H1 (cell line): ENCODE measurements around the gene TRDN. TPM values are rescaled to one million over a fixed set of nuclear protein-coding genes. Genes with fewer than 3 reads are reported as not detected.

Source experiments
- CTCF ChIA-PET: fragments of 300-600 bp; sonication (Branson Sonifier 250); formaldehyde crosslinking; loops from one replicate; lab custom pipeline; 2021; ENCODE audit not compliant: partially characterized antibody; lab: Charles Lee
- POLR2A ChIA-PET: fragments of 300-600 bp; sonication (Branson Sonifier 250); formaldehyde crosslinking; loops from one replicate; lab custom pipeline; 2021; ENCODE audit warnings: inconsistent platforms; ENCODE audit not compliant: partially characterized antibody; lab: Charles Lee
- DNase-seq, 2 experiments: peaks; one replicate each; pipeline versions ENCODE4 v3.0.0 to v3.0.0-alpha.2; 2010 to 2022; ENCODE audit warnings: low spot score in 2 of 2, low read depth in 1 of 2, mixed read lengths in 1 of 2
- FAIRE-seq: peaks from 2 replicates; lab custom pipeline; 2011; peaks lifted over from hg19 to GRCh38; lab: Jason Lieb, UNC
- H2AFZ ChIP-seq: 2 replicates; pipeline ENCODE4 v1.8.1; 2012; ENCODE audit warnings: low read length, inconsistent platforms
- H2AK5ac ChIP-seq: 2 replicates; pipeline ENCODE4 v1.6.1; 2013; ENCODE audit warnings: low read depth, low read length
- H2BK120ac ChIP-seq: replicated peaks from 2 replicates; pipeline ENCODE3; 2013; ENCODE audit warnings: low read depth, low read length, inconsistent platforms
- H2BK12ac ChIP-seq: 2 replicates; pipeline ENCODE4 v1.6.1; 2013; ENCODE audit warnings: low read depth, low read length
- H2BK15ac ChIP-seq: 2 replicates; pipeline ENCODE4 v1.6.1; 2013; ENCODE audit warnings: low read length
- H2BK20ac ChIP-seq: 2 replicates; pipeline ENCODE4 v1.6.1; 2013; ENCODE audit warnings: low read length
- H2BK5ac ChIP-seq: 2 replicates; pipeline ENCODE4 v1.6.1; 2013; ENCODE audit warnings: low read depth, low read length
- H3K14ac ChIP-seq: 2 replicates; pipeline ENCODE4 v1.6.1; 2013; ENCODE audit warnings: inconsistent platforms; ENCODE audit not compliant: insufficient read length
- H3K18ac ChIP-seq: 2 replicates; pipeline ENCODE4 v1.6.1; 2013; ENCODE audit warnings: low read length; ENCODE audit errors: extremely low read depth
- H3K23ac ChIP-seq: 2 replicates; pipeline ENCODE4 v1.6.1; 2013; ENCODE audit warnings: inconsistent platforms; ENCODE audit not compliant: insufficient read length
- H3K23me2 ChIP-seq: 2 replicates; pipeline ENCODE4 v1.6.1; 2013; ENCODE audit warnings: low read depth, low read length
- H3K27ac ChIP-seq: 2 replicates; pipeline ENCODE4 v1.6.1; 2011; ENCODE audit warnings: low read depth, low read length, inconsistent platforms
- H3K27me3 ChIP-seq, 4 experiments: replicated peaks in 1 of 4; 1 replicate in 1 of 4; 2 replicates in 3 of 4; pipeline versions ENCODE4 v1.6.1 to v1.8.1; 2011 to 2013; ENCODE audit warnings: low read length in 3 of 4, mild to moderate bottlenecking in 3 of 4, inconsistent platforms in 2 of 4, mixed read lengths in 2 of 4, moderate library complexity in 1 of 4; ENCODE audit not compliant: control insufficient read depth in 3 of 4, insufficient read depth in 3 of 4; ENCODE audit errors: extremely low read depth in 1 of 4
- H3K36me3 ChIP-seq, 4 experiments: 2 replicates each; pipeline versions ENCODE4 v1.6.1 to v1.8.1; 2011 to 2013; ENCODE audit warnings: mild to moderate bottlenecking in 4 of 4, low read length in 3 of 4, moderate library complexity in 2 of 4, control low read depth in 1 of 4, inconsistent platforms in 1 of 4; ENCODE audit not compliant: insufficient read depth in 4 of 4, control insufficient read depth in 2 of 4
- H3K4ac ChIP-seq: replicated peaks from 2 replicates; pipeline ENCODE3; 2013; ENCODE audit warnings: low read length, low read depth, mixed read lengths, inconsistent platforms; ENCODE audit not compliant: insufficient read length
- H3K4me1 ChIP-seq, 4 experiments: replicated peaks in 1 of 4; 1 replicate in 1 of 4; 2 replicates in 3 of 4; pipeline versions ENCODE4 v1.6.1 to v1.8.1; 2011 to 2013; ENCODE audit warnings: low read length in 3 of 4, inconsistent platforms in 2 of 4, mixed read lengths in 1 of 4; ENCODE audit not compliant: insufficient read depth in 4 of 4, control insufficient read depth in 3 of 4
- H3K4me2 ChIP-seq, 2 experiments: 2 replicates each; pipeline versions ENCODE4 v1.6.1 to v1.8.1; 2011 to 2013; ENCODE audit warnings: low read depth in 2 of 2, low read length in 2 of 2, control low read depth in 1 of 2, inconsistent platforms in 1 of 2, mild to moderate bottlenecking in 1 of 2; ENCODE audit not compliant: insufficient read depth in 1 of 2
- H3K4me3 ChIP-seq, 4 experiments: fragments of 200-600, 300-600 bp in 1 of 4; sonication (generic), shearing (Covaris generic), sonication (Bioruptor Twin) in 1 of 4; 2 replicates each; pipeline versions ENCODE4 v1.5.1 to v1.8.1; 2011 to 2016; ENCODE audit warnings: low read length in 4 of 4, low read depth in 3 of 4, control low read depth in 2 of 4, inconsistent platforms in 2 of 4, mild to moderate bottlenecking in 2 of 4, mixed read lengths in 1 of 4, moderate library complexity in 1 of 4; ENCODE audit not compliant: insufficient read depth in 2 of 4; ENCODE audit errors: extremely low read depth in 1 of 4
- H3K56ac ChIP-seq: replicated peaks from 2 replicates; pipeline ENCODE3; 2013; ENCODE audit warnings: low read depth, mild to moderate bottlenecking, mixed read lengths, low read length, inconsistent platforms; ENCODE audit not compliant: insufficient read length
- H3K79me1 ChIP-seq: 2 replicates; pipeline ENCODE4 v1.6.1; 2013; ENCODE audit warnings: low read depth, low read length, control low read depth
- H3K79me2 ChIP-seq, 2 experiments: 2 replicates each; pipeline versions ENCODE4 v1.6.1 to v1.8.1; 2012 to 2013; ENCODE audit warnings: low read length in 2 of 2, mild to moderate bottlenecking in 2 of 2, inconsistent platforms in 1 of 2; ENCODE audit not compliant: insufficient read depth in 2 of 2, control insufficient read depth in 1 of 2
- H3K9ac ChIP-seq, 4 experiments: replicated peaks in 1 of 4; 1 replicate in 1 of 4; 2 replicates in 3 of 4; pipeline versions ENCODE4 v1.6.1 to v1.8.1; 2011 to 2013; ENCODE audit warnings: low read depth in 3 of 4, low read length in 3 of 4, control low read depth in 2 of 4, mild to moderate bottlenecking in 2 of 4, moderate library complexity in 2 of 4, inconsistent platforms in 1 of 4; ENCODE audit errors: extremely low read depth in 1 of 4
- H3K9me3 ChIP-seq, 2 experiments: 2 replicates each; pipeline versions ENCODE4 v1.6.1 to v1.8.1; 2012 to 2013; ENCODE audit warnings: mild to moderate bottlenecking in 2 of 2, moderate library complexity in 2 of 2, control low read depth in 1 of 2, inconsistent platforms in 1 of 2, low read depth in 1 of 2, low read length in 1 of 2, mixed read lengths in 1 of 2; ENCODE audit not compliant: insufficient read depth in 2 of 2
- H4K20me1 ChIP-seq, 2 experiments: replicated peaks in 1 of 2; 2 replicates each; pipeline versions ENCODE3 to v1.8.1; 2011 to 2013; ENCODE audit warnings: inconsistent platforms in 2 of 2, low read length in 2 of 2, mild to moderate bottlenecking in 1 of 2; ENCODE audit not compliant: insufficient read depth in 2 of 2, control insufficient read depth in 1 of 2
- H4K5ac ChIP-seq: 2 replicates; pipeline ENCODE4 v1.6.1; 2013; ENCODE audit warnings: low read length, low read depth, mixed read lengths, inconsistent platforms; ENCODE audit not compliant: insufficient read length
- H4K8ac ChIP-seq: 2 replicates; pipeline ENCODE4 v1.8.0; 2013; ENCODE audit warnings: mild to moderate bottlenecking, moderate library complexity, low read length, inconsistent platforms; ENCODE audit not compliant: insufficient read depth; ENCODE audit errors: extremely low read depth
- H4K91ac ChIP-seq: replicated peaks from 2 replicates; pipeline ENCODE3; 2013; ENCODE audit warnings: low read length, mixed read lengths, inconsistent platforms; ENCODE audit not compliant: insufficient read length
- ASH2L ChIP-seq: fragments of 200-600, 300-600 bp; sonication (generic); IDR thresholded peaks from one replicate; pipeline ENCODE4 v1.7.1; 2017; ENCODE audit warnings: low read length
- BCL11A ChIP-seq, 2 experiments: IDR thresholded peaks; one replicate each; pipeline ENCODE4 v1.6.1; 2011; ENCODE audit warnings: low read depth in 2 of 2, low read length in 2 of 2, mild to moderate bottlenecking in 2 of 2
- CHD1 ChIP-seq: IDR thresholded peaks from 2 replicates; pipeline ENCODE4 v1.6.1; 2012; ENCODE audit warnings: low read depth, low read length, improper control_type of control experiment
- CREB1 ChIP-seq: IDR thresholded peaks from 2 replicates; pipeline ENCODE4 v1.6.1; 2012; ENCODE audit warnings: inconsistent platforms
- EP300 ChIP-seq, 2 experiments: IDR thresholded peaks; 1 replicate in 1 of 2; 2 replicates in 1 of 2; pipeline ENCODE4 v1.6.1; 2011 to 2012; ENCODE audit warnings: low read depth in 2 of 2, low read length in 2 of 2, mild to moderate bottlenecking in 2 of 2, borderline replicate concordance in 1 of 2, inconsistent platforms in 1 of 2, moderate library complexity in 1 of 2
- EZH2 ChIP-seq: fragments of 200-600 bp; sonication (generic); IDR thresholded peaks from 2 replicates; pipeline ENCODE4 v1.7.1; 2012; ENCODE audit warnings: low read depth, mild to moderate bottlenecking, moderate library complexity, low read length, inconsistent platforms; ENCODE audit not compliant: severe bottlenecking
- POLR2AphosphoS5 ChIP-seq: IDR thresholded peaks from 2 replicates; pipeline ENCODE4 v1.6.1; 2011; ENCODE audit warnings: low read depth, low read length
- RAD21 ChIP-seq, 2 experiments: IDR thresholded peaks in 1 of 2; conservative IDR thresholded peaks in 1 of 2; 2 replicates each; pipeline ENCODE4 v1.6.1; 2011; ENCODE audit warnings: low read depth in 2 of 2, low read length in 2 of 2, improper control_type of control experiment in 1 of 2, inconsistent platforms in 1 of 2, mild to moderate bottlenecking in 1 of 2, moderate library complexity in 1 of 2
- RFX5 ChIP-seq: IDR thresholded peaks from 2 replicates; pipeline ENCODE4 v1.6.1; 2011; ENCODE audit warnings: low read depth, low read length, improper control_type of control experiment, borderline replicate concordance
- RXRA ChIP-seq: IDR thresholded peaks from 2 replicates; pipeline ENCODE4 v1.6.1; 2011; ENCODE audit warnings: low read depth, mild to moderate bottlenecking, low read length, moderate library complexity; ENCODE audit not compliant: insufficient read depth
- SIRT6 ChIP-seq: IDR thresholded peaks from one replicate; pipeline ENCODE4 v1.7.1; 2012; ENCODE audit warnings: low read length, inconsistent platforms
- SP2 ChIP-seq: IDR thresholded peaks from 2 replicates; pipeline ENCODE4 v1.6.1; 2012; ENCODE audit warnings: mild to moderate bottlenecking, low read length, inconsistent platforms
- SP4 ChIP-seq: IDR thresholded peaks from 2 replicates; pipeline ENCODE4 v1.6.1; 2012; ENCODE audit warnings: low read length, inconsistent platforms
- SRF ChIP-seq: IDR thresholded peaks from 2 replicates; pipeline ENCODE4 v1.6.1; 2011; ENCODE audit warnings: mild to moderate bottlenecking, low read depth, low read length, moderate library complexity
- SUZ12 ChIP-seq: fragments of 200-600 bp; sonication (generic); IDR thresholded peaks from 2 replicates; pipeline ENCODE4 v1.6.1; 2012; ENCODE audit warnings: mild to moderate bottlenecking, inconsistent platforms, low read length, moderate library complexity, mixed read lengths
- TBP ChIP-seq: IDR thresholded peaks from 2 replicates; pipeline ENCODE4 v1.6.1; 2011; ENCODE audit warnings: low read depth, low read length, improper control_type of control experiment
- WGBS, 2 experiments: shearing (Covaris generic) in 1 of 2; methylation state at CpG; one replicate each; pipeline versions ENCODE4 v1.1.6 to v1.1.7; 2013 to 2015; ENCODE audit warnings: low lambda C conversion rate in 2 of 2, mixed read lengths in 2 of 2, inconsistent platforms in 1 of 2, low coverage in 1 of 2, missing lambda C conversion rate in 1 of 2; ENCODE audit not compliant: insufficient replicate concordance in 2 of 2, insufficient coverage in 1 of 2, insufficient read length in 1 of 2; ENCODE audit errors: extremely low coverage in 1 of 2, missing lambda C conversion rate in 1 of 2; 5-methylcytosine and 5-hydroxymethylcytosine counted together
- polyA plus RNA-seq, 7 experiments: library from polyadenylated mRNA; depleted of rRNA in 3 of 7; stranded (reverse) in 5 of 7; unstranded in 2 of 7; fragments of >200 nt in 5 of 7; fragments of 200-250 nt in 2 of 7; gene quantifications; 1 replicate in 5 of 7; 2 replicates in 1 of 7; 4 replicates in 1 of 7; pipeline versions ENCODE4 v1.2.1 to v1.2.3, GENCODE V29; 2011 to 2013; ENCODE audit warnings: missing spikeins in 2 of 7, mixed read lengths in 2 of 7
- total RNA-seq: library from RNA; stranded (reverse); fragmentation: NEBNext Ultra II Directional; extraction: Animal tissue kit (Norgen Biotek cat#: 25700); gene quantifications from 2 replicates; pipeline ENCODE4 v1.2.1, GENCODE V29; 2021

Gene TRDN
- total and polyA plus RNA-seq, 2 of the 8 experiments (the other 6 are each of a cell fraction or from before 2014, with no cell fraction given), result 1.6 to 41.6 TPM

DNA sequence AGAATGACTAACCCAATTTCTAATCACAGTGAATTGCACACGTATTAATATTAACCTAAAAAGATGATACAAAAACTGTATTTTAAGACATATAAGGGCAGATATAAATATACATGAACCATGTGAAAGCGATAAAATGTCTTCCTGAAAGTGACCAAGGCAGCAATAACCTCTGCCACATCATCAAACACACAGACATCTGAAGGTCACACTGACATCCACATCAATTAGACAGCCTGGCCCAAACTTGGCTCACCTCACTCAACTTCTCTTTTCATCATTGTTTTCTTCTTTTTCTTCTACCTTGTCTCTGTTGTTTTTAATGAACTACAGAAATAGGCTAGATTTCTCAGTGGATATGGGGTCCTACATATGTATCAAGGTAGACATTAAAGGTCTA lies 128.5 kb downstream of the TRDN start:
- no peaks in the 10 kb centered on the region for H4K20me1 ChIP-seq
- H4K91ac ChIP-seq, result no peak overlapping the region
- no peak overlapping the region for H3K18ac ChIP-seq
- no peak overlapping the region for H2BK120ac ChIP-seq
- H3K4me3 ChIP-seq, result no peak overlapping the region
- no peak overlapping the region for H3K9ac ChIP-seq
- no peak overlapping the region for H3K23ac ChIP-seq
- H3K4ac ChIP-seq, result no peak overlapping the region
- H2BK5ac ChIP-seq, result no peak overlapping the region
- H3K23me2 ChIP-seq, result no peaks in the 10 kb centered on the region
- FAIRE-seq (no peak), DNase-seq (no peak)
- H4K8ac ChIP-seq, result no peak overlapping the region
- H3K27ac ChIP-seq, result no peak overlapping the region
- POLR2A ChIA-PET, result no interaction called here
- H4K5ac ChIP-seq, result no peak overlapping the region
- CTCF ChIA-PET, result no interaction called here
- H2BK15ac ChIP-seq, result no peak overlapping the region
- H3K4me2 ChIP-seq, result no peak overlapping the region
- H2BK20ac ChIP-seq, result no peak overlapping the region
- 48% methylated on average over 2 of the region's 2 CpGs; no CpG with 5 or more reads in 1 of the 2 experiments for WGBS, 2 experiments
- H2AFZ ChIP-seq, result no peak overlapping the region
- no peak overlapping the region for H2AK5ac ChIP-seq
- no peaks in the 10 kb centered on the region for H3K79me1 ChIP-seq
- peaks cover 0 to 6% (median 0%) of the 10 kb centered on the region in 4 experiments; a peak in 1 of 8 replicates for H3K36me3 ChIP-seq
- no peak overlapping the region for H3K56ac ChIP-seq
- H2BK12ac ChIP-seq, result no peak overlapping the region
- no peak overlapping the region for H3K14ac ChIP-seq
- H3K79me2 ChIP-seq, result no peaks in the 10 kb centered on the region
- no peaks in the 10 kb centered on the region for H3K4me1 ChIP-seq
- no peaks in the 10 kb centered on the region for H3K27me3 ChIP-seq
- no peaks in the 10 kb centered on the region for H3K9me3 ChIP-seq
- TF ChIP-seq CHD1, result no peak
- no peak for TF ChIP-seq SRF
- TF ChIP-seq RFX5, result no peak
- TF ChIP-seq SP4, result no peak
- no peak for TF ChIP-seq RAD21 (IDR thresholded peaks at IDR 0.05 in 1 of 2, conservative IDR thresholded peaks at IDR 0.05 in 1 of 2; ENCODE audit: low read depth in 2 of 2, low read length in 2 of 2)
- no peak for TF ChIP-seq RXRA
- TF ChIP-seq SIRT6, result no peak
- TF ChIP-seq EP300 (IDR thresholded peaks at IDR 0.05; ENCODE audit: borderline replicate concordance in 1 of 2, low read depth in 2 of 2, low read length in 2 of 2), result no peak
- no peak for TF ChIP-seq EZH2
- TF ChIP-seq ASH2L, result no peak
- TF ChIP-seq TBP, result no peak
- no peak for TF ChIP-seq CREB1
- TF ChIP-seq POLR2AphosphoS5, result no peak
- TF ChIP-seq SP2, result no peak
- no peak for TF ChIP-seq BCL11A (IDR thresholded peaks at IDR 0.05; ENCODE audit: low read depth in 2 of 2, low read length in 2 of 2)
- no peak for TF ChIP-seq SUZ12
